ENCODE measurements around the gene KRTAP9-2. TPM values are rescaled to one million over a fixed set of nuclear protein-coding genes. Genes with fewer than 3 reads are reported as not detected.
"Not testable (repeated sequence)": the region's sequence is repeated elsewhere in the genome, so short reads cannot be mapped to it uniquely, and the experiment has no call there.

KRTAP9-2 gene
- total RNA-seq, 1 donor from 2014 or later = not detected

- no peaks in the 10 kb centered on the region for H3K36me3 ChIP-seq
- ATAC-seq (no peak), DNase-seq (no peak)
- no peak overlapping the region for H3K4me3 ChIP-seq
- intact Hi-C loops (cut with DNase I) = no loop called here
- no peak overlapping the region for H3K27ac ChIP-seq
- no peaks in the 10 kb centered on the region for H3K9me3 ChIP-seq
- TF ChIP-seq CTCF (IDR thresholded peaks at IDR 0.05) = no peak
- no peaks in the 10 kb centered on the region for H3K27me3 ChIP-seq (ENCODE audit: low read depth)
- H3K4me1 ChIP-seq = no peaks in the 10 kb centered on the region
These were observed 24.8 kb downstream of the KRTAP9-2 start for GRCh38 chr17:41251261-41251660.

GRCh38 chr17:41254861-41255260, 28.4 kb downstream of the KRTAP9-2 start:
- Histone ChIP-seq H3K4me3 (no peak overlapping the region), H3K9me3 (no peaks in the 10 kb centered on the region), H3K4me1 (no peaks in the 10 kb centered on the region), H3K27me3 (ENCODE audit: low read depth) (peaks cover 12% of the 10 kb centered on the region), H3K27ac (no peak overlapping the region), H3K36me3 (no peaks in the 10 kb centered on the region)
- intact Hi-C loops (cut with DNase I) = no loop called here
- TF ChIP-seq CTCF (IDR thresholded peaks at IDR 0.05) = no peak
- ATAC-seq (no peak), DNase-seq (no peak)

GRCh38 chr17:41255381-41256290, 29.2 kb downstream of the KRTAP9-2 start, which contains the start of gene KRTAP9-9:
KRTAP9-9 (plus strand) TSS chr17:41255384.
- H3K27me3 ChIP-seq (ENCODE audit: low read depth) = peaks cover 16% of the 10 kb centered on the region
- DNase-seq; intact Hi-C loops (cut with DNase I); H3K4me1 ChIP-seq; H3K27ac ChIP-seq; H3K36me3 ChIP-seq; ATAC-seq; H3K9me3 ChIP-seq; H3K4me3 ChIP-seq: not testable (repeated sequence)

- H3K36me3 ChIP-seq = no peaks in the 10 kb centered on the region
- no peak overlapping the region for H3K4me3 ChIP-seq
- peaks cover 16% of the 10 kb centered on the region for H3K27me3 ChIP-seq (ENCODE audit: low read depth)
- no peak for TF ChIP-seq CTCF (IDR thresholded peaks at IDR 0.05)
- ATAC-seq (no peak), DNase-seq (no peak)
- no peak overlapping the region for H3K27ac ChIP-seq
- intact Hi-C loops (cut with DNase I) = no loop called here
- no peaks in the 10 kb centered on the region for H3K9me3 ChIP-seq
- H3K4me1 ChIP-seq = no peaks in the 10 kb centered on the region
These were observed 29.8 kb downstream of the KRTAP9-2 start for GRCh38 chr17:41256291-41256685.

DNA sequence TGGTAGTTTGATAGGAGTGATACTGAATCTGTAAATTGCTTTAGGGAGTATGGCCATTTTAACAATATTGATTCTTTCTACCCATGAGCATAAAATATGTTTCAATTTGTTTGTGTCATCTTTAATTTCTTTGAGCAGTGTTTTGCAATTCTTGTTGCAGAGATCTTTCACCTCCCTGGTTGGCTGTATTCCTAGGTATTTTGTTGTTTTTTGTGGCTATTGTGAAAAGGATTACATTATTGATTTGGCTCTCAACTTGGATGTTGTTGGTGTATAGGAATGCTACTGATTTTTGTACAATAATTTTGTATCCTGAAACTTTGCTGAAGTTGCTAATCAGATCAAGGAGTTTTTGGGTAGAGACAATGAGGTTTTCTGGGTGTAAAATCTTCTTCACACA, 32.0 kb downstream of the KRTAP9-2 start:
- intact Hi-C loops (cut with DNase I) = no loop called here
- DNase-seq (no peak), ATAC-seq (no peak)
- Histone ChIP-seq H3K27me3 (ENCODE audit: low read depth) (peaks cover 16% of the 10 kb centered on the region), H3K4me3 (no peak overlapping the region), H3K36me3 (no peaks in the 10 kb centered on the region), H3K9me3 (no peaks in the 10 kb centered on the region), H3K27ac (no peak overlapping the region), H3K4me1 (no peaks in the 10 kb centered on the region)
- no peak for TF ChIP-seq CTCF (IDR thresholded peaks at IDR 0.05)

- no peak overlapping the region for H3K27ac ChIP-seq
- no peak overlapping the region for H3K4me3 ChIP-seq
- ATAC-seq (no peak), DNase-seq (no peak)
- H3K4me1 ChIP-seq = no peaks in the 10 kb centered on the region
- H3K9me3 ChIP-seq = no peaks in the 10 kb centered on the region
- intact Hi-C loops (cut with DNase I) = no loop called here
- no peak for TF ChIP-seq CTCF (IDR thresholded peaks at IDR 0.05)
- no peaks in the 10 kb centered on the region for H3K36me3 ChIP-seq
- peaks cover 18% of the 10 kb centered on the region for H3K27me3 ChIP-seq (ENCODE audit: low read depth)
These were observed 36.8 kb downstream of the KRTAP9-2 start for GRCh38 chr17:41263212-41263611.
